LHCN-M2 (cell line): ENCODE measurements around the gene RORB. TPM values are rescaled to one million over a fixed set of nuclear protein-coding genes. Genes with fewer than 3 reads are reported as not detected.
A peak's percentile ranks its signal among the peaks of the same experiment; 100 is the strongest.

Experiments
- DNase-seq: peaks from one replicate; pipeline ENCODE4 v3.0.0-alpha.2; 2012; ENCODE audit warnings: low read depth
- total RNA-seq: library from RNA; depleted of rRNA; stranded (reverse); fragments of >200 nt; gene quantifications from 2 replicates; pipeline ENCODE4 v1.2.3, GENCODE V29; 2014

Gene RORB
- total RNA-seq, 1 experiment from 2014 or later = under 0.01 TPM

DNA sequence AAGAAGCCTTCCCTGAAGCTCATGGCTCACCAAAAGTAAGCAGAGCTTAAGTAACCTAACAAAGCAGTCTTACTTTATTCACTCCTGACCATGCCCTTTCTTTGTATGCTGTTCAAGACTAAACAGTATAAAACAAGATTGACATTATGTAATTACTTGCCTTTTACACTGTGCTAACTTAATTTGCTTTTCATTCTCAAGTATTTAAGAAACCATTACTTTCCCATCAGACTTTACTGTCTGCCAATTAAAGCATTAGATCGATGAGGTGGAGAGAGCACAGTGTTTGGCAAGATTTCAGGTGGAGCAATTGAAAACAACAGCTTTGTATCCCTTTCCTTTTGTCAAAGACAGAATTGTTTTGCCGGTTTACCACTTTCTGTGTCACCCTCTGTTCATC is 98.2 kb downstream of the RORB start:
- DNase-seq = no peak

DNA sequence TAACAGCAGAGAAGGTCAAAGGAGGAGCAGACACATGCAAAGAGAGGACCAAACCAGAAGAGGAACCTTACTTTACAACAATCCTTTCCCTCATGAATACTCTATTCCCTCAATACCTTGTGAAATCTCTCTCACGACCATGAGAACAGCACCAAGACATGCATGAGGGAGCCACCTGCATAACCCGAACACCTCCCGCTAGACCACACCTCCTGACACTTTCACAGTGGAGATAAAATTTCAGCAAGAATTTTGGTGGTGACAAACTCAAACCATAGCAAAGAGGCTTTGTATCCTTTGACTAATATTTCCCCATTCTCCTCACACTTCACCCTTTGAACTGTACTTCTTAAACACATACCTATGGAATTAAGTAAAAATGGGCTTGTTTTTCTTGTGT is 101.7 kb downstream of the RORB start:
- no peak for DNase-seq

DNA sequence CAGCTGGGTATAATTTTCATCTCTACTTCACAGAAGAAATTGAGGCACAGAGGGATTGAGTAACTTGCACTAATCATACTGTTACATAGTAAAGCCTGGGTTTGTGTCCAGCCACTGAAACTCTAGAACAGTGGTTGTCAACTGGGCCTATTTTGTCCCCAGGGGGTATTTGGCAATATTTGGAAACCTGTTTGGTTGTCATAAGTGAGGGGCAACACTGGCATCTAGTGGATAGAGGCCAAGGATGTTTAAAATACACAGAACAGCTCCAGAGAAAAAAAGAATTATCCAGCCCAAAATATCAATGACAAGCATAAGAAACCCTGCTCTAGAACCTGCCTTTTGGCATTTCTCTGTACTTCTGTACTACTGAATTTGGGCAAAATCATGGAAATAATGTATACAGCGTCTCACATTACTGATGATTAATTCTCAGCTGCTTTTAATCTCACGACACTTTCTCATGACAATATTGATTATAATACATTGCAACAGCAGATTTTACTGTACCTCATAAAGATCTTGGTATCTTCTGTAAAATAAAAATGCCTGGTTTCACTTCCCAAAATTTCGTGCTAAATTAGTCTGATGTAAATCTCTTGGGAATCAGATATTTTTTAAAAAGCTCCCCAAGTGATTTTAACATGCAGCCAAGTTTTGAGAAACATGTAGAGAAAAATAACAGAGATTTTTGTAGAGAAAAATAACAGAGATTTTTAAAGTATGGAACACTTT is 112.7 kb downstream of the RORB start:
- DNase-seq = peak; percentile 2

DNA sequence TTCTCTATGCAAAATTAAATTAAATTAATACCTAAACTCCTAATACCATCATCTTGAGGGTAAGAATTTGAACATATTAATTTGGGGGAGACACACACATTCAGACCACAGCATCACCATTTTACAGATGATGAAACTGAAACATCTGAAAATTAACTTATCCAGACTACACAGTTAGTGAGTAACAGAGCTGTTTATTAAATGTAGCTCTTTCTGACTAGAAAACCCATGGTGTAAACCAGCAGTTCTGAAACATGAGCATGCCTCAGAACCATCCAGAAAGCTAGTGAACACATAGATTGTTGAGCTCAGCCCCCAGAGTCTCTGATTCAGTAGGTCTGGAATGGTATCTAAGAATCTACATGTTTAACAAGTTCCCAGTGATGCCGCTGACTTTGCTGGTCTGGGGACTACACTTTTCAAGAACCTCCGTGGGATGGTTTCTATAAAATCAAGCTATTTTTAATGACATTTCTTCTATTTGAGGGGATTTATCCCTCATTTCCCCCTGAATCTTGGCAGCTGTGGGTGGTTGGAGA is 113.5 kb downstream of the RORB start:
- no peak for DNase-seq

DNA sequence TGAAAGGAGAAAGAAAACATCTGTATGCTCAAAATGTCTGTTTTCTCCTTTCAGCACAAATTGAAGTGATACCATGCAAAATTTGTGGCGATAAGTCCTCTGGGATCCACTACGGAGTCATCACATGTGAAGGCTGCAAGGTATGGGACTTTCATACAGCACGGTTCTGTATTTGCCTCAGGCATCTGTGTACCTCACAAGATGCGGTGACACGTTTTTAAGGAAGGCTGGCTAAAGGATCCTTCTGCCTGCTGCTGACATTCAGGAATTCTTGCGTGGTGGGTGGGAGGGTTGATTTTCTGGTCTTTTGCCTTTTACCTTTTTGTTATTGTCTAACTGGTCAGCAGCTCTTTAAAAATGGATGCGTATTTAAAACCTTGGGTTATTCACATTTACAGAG is 133.1 kb downstream of the RORB start:
- DNase-seq = no peak

DNA sequence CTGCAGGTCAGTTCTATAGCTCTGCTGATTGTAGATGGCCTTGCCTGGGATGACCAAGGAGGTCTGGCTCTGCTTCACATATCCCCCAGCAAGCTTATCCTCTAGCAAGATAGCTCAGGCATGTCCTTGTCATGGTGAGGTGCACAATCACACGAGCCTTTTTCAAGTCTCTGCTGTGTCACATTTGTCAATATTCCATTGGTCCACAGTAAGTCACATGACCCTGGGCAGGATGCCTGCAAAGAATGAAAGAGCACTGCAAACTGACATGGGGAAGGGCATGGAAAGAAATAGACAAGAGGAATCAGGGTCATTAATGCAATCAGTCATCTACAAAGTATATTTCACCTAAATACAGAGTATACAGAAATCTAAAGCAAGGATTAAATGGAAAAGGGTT is 142.0 kb downstream of the RORB start:
- DNase-seq = no peak

DNA sequence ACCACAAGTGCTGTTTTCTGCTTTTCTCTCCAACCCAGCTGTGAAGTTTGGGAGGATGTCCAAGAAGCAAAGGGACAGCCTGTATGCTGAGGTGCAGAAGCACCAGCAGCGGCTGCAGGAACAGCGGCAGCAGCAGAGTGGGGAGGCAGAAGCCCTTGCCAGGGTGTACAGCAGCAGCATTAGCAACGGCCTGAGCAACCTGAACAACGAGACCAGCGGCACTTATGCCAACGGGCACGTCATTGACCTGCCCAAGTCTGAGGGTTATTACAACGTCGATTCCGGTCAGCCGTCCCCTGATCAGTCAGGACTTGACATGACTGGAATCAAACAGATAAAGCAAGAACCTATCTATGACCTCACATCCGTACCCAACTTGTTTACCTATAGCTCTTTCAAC is 145.2 kb downstream of the RORB start:
- DNase-seq = no peak

DNA sequence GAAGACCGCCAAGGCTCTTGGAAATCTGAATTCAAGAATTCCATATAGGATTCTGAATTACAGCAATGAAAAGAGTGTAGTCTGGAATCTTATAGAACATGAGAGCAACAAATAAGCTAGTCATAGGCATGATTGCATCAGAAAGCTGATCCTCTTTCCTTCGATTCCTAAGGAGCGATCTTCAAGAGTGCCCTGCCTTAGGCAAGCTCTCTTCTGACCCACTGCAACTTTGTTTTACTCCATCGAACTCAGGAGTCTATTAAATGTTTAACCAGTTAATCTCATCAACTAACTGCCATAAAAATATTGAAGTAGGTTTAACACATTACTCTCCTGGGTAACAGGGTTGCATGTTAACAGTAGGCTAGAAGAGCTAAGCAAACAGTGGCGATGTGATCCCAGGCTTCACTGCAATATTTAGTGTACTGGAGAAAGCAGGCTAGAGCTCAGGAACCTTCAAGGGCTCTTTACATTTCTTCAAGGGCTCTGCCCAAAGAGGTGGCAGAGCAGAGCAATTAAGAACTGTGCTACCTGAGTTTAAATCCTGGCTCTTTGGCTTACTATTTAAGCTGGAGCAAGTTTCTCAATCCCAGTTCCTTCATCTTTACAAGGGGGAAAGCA is 146.3 kb downstream of the RORB start:
- no peak for DNase-seq

DNA sequence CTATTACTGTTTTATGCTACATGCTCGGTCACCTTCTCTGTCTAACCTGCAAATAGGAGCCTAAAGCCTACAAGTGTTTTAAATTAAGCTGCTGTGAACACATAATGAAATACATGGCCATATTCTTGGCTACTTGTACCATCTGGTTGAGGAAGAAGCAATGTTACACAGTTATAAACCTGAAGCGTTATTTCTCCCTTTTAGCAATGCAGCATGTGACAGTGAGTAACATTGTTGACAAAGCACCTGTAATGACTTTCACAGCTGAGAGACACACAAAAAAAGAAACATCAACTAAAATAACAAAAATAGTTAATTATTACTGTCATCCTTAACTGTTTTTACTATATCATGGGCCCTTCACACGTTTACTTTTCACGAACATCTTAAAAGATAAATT is 146.9 kb downstream of the RORB start:
- DNase-seq = no peak

DNA sequence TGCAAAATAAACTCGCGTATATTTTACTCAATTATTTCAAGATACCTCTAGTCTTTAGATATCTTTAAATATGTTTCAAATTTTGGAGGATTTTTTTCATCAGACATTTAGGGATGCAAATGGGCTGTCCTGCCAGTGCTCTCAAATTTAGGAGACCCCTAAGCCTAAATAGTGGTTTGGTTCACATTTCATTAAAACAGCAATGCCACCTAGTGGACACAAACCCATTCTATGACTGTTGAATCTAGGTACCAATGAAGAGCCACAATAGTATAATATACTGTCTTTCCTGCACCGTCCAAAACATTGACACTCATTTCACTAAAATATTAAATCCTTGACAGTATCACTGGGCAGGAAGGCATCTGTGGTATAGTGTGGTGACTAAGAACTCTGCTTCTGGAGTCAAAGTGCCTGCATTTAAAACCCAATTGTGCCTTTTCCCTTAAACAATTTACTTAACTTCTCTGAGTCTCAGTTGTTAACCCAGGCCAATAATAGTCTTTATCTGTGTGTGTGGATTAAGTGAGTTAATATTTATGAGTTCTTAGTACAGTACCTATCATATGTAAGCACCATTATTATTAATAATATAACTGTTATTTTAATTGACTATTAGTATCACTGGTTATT is 148.0 kb downstream of the RORB start:
- peak; percentile 3 for DNase-seq

DNA sequence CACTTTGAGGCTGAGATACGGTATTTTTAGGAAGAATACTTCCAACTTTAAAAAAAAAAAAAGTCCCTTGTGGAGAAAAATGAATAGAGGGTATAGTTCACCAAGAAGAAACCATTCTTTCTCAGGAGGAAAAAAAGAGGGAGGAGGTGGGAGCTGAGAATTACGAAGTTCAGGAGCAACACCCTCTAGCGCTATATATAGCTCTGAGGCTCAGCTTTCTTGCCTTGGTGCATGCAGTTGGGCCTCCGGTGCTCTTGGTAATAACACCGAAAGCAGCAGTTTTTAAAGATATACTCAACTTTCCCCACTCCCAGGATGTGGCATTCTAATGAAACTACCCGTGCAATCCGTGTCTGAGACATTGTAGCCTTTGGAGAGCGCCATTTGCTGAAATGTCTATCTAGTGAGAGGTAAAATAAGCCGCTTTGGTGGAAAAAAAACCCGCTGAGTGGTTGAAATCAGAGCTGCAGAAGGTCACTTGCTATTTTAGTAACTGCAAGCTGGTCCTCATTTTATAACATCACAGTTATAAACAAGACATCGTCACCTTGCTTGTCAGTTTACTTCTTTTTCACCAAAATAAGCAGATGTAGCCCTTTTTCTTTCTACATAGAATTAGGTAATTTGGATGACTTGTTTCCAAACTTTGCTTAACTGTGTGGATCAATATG is 156.4 kb downstream of the RORB start:
- DNase-seq = no peak

DNA sequence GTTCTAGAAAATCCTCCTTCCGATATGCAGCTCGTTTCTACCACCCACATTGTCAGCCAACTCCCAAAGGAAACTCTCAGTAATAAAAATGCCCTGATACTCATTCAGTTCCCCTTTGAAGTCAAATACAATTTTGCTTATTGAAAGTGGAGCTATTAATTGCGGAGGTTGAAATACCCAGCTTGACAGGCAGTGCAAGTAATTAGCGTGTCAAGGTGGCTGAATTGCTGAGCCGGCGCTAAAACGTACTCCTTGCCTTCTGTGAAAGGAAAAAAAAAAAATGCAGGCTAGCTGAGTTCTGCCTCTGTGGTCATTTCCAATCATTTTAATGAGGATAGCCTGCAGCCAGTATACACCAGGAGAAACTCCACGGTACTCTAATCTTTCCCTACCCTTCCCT is 165.5 kb downstream of the RORB start:
- DNase-seq = no peak

DNA sequence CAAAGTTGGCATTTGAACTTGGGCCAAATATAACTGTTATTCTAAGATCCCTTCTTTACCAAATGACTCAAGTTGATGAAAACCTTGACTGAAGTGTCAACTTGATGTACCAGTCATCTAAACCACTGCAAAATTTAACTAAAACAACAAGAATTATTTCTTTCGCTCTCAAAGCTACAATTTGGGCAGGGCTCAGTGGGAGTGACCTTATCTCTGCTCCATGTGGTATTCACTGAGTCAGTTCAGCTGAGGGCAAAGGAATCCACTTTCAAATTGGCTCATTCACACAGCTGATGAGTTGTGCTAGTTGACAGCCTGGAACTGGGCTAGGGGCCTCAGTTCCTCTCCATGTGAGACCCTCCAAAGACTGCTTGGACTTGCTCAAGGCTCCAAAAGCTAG is 166.3 kb downstream of the RORB start:
- DNase-seq = no peak

DNA sequence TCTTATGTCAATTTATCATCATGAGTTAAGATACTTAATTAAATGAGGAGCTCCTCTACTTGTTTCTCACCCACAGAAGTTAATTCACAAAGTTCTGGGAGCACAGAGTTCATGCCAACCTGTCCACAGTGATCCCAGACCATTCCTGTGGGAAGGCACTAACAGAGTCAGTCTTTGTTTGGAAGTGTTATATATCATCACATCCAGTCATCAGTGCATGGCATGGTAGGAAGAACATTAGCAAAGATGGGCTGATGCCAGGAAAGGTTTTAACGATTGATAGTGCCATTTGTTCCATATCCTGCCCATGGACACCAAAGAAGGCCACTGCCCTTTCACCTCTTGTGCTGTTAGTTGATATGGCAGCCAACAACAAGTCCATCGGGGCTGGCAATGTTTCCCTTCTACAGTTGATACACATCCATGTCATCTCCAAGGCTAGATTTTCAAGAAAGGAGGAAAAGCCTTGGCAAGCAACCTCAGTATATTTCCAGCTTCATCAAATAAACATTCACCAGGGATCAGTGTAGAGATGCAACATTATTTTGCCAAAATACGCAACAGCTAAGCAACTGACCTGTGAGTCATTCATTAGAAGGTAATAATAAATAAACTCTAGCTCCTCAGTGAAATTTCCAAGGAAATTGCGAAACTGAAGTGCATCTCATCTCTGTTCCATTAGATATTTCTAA is 169.6 kb downstream of the RORB start:
- no peak for DNase-seq

DNA sequence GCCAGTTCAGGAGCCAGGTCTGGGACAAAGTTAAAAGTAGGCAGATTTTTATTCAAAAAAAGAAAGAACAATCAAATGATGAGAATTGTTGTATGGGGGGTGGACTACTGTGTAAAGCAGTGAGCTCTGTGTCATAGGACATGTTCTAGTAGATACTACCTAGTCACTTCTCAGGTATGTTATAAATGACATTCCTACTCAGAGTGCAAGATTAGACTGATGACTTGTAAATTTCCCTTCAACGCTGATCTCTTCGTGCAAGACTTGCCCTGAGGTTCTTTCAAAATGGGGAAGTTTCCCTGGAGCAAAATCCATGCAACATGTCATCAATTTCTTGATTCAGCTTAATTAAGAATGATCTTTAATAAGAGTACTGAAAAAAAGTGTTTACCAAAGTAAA is 175.1 kb downstream of the RORB start:
- no peak for DNase-seq

DNA sequence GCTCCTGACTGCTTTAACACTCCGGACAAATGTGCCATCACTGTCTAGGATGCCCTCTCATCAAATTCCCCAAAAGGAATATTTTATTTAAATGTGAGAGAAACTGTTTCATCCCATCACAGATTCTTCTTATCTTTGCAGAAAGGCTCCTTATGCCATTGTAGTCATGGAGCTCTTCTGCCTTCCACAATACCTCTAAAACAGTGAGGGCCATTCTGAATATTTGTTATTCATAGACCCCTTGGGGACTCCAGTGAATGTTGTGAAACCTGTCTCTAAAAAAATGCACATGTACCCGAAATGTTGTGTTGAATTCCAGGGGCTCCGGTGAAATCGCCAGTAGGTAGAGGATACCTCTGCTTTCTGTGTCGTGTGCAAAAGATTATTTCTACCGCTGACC is 176.9 kb downstream of the RORB start:
- DNase-seq = no peak

DNA sequence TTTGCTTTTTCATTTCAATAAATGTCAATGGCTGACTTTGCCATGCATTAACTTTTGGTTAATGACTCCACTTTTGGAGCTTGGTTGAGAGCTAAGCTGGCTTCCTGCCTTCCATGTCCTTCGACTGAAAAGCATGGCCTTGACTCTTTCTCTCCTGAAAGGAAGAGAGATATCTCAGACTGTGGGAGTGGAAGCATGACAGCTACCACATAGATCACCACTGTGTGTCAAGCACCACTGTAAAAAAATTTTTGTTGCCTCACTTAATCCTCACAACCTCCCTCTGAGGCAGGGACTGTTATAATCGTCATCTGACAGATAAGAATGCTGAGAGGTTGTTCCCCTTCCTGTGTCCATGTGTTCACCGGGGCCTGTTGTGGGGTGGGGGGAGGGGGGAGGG is 184.8 kb downstream of the RORB start:
- DNase-seq = no peak

DNA sequence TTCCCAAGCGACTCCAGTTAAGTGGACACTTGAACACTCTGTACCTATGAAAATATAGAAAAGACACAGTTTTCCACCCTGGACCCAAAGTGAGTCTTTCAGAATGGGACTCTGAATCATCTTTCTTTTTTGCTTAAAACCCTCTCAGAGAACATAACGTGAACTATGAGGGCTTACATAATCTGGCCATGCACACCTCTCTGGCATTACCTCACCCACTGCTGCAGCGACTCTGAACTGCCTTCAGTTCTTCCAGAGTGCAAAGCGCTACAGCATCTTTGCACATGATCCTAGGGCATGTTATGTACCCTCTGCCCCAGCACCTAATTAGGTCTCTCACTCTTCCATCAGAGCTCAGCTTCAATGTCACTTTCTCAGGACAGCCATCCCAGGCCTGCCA is 186.2 kb downstream of the RORB start:
- no peak for DNase-seq

DNA sequence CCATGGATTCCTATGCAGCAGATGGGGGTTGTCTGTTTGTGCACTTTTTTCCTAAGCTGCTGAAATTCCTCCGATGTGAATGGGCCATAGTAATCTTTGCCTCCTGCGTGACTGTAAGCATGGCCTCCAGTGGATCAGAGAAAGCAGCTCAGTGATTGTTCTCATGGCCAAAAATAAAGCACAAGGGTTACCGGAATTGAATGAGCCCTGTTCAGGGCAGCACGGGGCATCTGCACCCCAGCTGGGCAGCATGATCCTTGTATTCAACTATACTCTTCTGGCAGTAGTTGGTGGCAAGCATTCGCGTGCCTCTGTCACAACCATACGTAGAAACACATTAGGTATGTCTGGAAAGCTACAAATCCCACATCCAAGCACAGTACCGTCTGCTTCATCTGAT is 193.9 kb downstream of the RORB start:
- DNase-seq = no peak

DNA sequence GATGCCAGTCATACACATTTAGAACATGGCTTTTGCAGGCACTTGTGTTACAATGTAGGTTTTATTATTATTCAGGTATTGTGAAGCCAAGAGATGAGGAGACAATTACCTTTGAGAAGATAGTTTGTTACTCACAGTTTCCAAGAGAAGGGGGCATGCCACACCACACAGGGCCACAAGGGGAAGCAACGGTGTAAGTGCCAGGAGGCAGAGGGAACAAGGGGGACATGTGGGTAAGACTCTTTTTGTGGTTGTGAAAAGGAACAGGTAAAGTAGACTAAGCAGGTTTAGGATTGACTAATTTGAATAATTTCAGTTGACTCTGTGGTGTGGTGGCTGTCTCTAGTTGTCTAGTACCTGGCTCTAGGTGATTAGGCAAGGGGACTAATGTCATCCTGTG is 199.4 kb downstream of the RORB start:
- no peak for DNase-seq

DNA sequence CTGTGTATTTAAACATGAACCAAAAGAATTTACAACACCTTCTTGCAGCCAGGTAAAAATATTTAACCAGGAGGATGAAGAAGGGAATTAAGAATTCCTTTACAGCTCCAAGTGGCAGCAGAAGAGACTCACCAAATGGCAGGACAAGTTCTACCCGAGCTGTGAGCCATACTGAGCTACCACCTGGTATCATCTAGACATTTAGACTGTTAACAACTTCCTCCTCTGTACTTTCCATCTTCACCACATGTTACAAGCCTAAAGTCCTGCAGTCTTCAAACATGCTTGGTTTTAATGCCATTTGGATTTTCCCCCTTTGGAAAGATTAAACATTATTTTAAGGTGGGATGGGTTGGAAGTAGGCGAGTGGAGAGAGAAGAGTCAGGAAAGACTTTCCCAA is 200.4 kb downstream of the RORB start:
- no peak for DNase-seq

DNA sequence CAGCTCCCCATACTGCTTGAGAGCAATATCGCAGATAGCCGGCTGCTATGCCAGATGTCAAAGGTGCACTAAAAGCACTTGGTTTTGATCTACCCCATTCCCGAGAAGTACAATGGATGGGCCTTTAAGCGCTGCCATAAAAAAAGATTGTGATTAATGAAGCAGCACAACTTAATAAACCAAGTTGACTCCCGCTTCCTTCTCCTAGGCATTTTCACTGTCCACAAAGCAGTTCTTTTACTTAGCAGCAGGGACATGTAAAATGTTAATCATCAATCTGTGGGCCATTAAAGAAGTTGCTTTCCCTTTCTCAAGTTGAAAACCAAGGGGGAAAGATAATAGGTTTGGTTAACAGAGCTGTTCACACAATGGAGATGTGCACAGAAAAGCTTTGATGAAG is 214.2 kb downstream of the RORB start:
- no peak for DNase-seq
